ENCODE results near the gene SELENOO. TPM values are rescaled to one million over a fixed set of nuclear protein-coding genes. Genes with fewer than 3 reads are reported as not detected.

The SELENOO gene
- total RNA-seq, 2 experiments from 2014 or later, result 34.0 to 44.2 TPM

DNA sequence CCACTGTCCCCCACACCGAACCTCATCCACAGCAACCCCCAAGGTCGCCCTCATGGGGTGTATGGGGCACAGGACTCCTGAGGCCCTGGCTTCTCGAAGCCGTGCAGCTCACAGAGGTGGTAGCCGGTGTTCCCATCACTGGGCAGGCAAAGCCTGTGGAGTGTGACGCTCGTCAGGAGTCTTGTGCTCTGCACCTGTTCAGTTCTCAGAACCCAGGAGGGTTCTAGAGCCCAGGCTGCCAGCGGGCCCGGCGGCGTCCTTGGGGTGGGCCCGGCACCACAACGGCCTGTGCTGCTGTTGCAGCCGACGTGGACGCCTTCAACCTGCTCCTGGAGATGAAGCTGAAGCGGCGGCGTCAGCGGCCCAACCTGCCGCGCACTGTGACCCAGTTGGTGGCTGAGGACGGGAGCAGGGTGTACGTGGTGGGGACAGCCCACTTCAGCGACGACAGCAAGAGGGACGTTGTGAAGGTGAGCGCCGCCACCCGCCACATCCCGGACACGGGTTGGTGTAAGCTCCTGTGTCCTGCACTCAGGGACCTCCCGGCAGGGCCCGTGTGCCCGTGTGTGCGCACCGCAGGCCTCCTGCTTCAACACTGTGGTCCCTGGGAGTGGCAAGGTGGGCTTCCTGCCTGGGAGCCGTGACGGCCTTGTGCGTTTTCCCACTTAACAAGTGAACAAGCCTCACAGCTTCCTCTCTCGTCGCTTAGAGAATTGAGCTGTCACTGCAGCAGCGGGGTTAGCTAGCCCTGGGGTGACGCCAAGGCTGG lies 6.6 kb upstream of the SELENOO start:
- intact Hi-C loops (cut with micrococcal nuclease; ENCODE audit: unreplicated experiment), result loop anchor here (5.0 kb wide), 3 partner anchors 123 to 278 kb away; no protein-coding TSS in a partner anchor
- no TSS peak for BruUV-seq (replicated peaks)
- POLR2A ChIA-PET, result no interaction called here
- peaks cover 51% of the 10 kb centered on the region for H3K4me1 ChIP-seq (ENCODE audit: insufficient read depth, low read length, poor library complexity, severe bottlenecking)
- peaks cover 18% of the 10 kb centered on the region; the same call in 1 of the 2 replicates for H3K79me2 ChIP-seq (ENCODE audit: insufficient read depth, low read depth, low read length)
- no peaks in the 10 kb centered on the region for H3K9me3 ChIP-seq (ENCODE audit: low read length)
- no peak overlapping the region; the same call in 1 of the 2 replicates for H3K4me2 ChIP-seq (ENCODE audit: low read length)
- TF ChIP-seq EZH2phosphoT487 (IDR thresholded peaks at IDR 0.05; ENCODE audit: borderline replicate concordance, low read depth, low read length), result no peak
- TF ChIP-seq, protein P1, sequence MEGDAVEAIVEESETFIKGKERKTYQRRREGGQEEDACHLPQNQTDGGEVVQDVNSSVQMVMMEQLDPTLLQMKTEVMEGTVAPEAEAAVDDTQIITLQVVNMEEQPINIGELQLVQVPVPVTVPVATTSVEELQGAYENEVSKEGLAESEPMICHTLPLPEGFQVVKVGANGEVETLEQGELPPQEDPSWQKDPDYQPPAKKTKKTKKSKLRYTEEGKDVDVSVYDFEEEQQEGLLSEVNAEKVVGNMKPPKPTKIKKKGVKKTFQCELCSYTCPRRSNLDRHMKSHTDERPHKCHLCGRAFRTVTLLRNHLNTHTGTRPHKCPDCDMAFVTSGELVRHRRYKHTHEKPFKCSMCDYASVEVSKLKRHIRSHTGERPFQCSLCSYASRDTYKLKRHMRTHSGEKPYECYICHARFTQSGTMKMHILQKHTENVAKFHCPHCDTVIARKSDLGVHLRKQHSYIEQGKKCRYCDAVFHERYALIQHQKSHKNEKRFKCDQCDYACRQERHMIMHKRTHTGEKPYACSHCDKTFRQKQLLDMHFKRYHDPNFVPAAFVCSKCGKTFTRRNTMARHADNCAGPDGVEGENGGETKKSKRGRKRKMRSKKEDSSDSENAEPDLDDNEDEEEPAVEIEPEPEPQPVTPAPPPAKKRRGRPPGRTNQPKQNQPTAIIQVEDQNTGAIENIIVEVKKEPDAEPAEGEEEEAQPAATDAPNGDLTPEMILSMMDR (conservative IDR thresholded peaks at IDR 0.05; ENCODE audit: low read length), result no peak
- no peak overlapping the region for H2AFZ ChIP-seq (ENCODE audit: low read length)
- H3K4me3 ChIP-seq (ENCODE audit: low read depth, low read length, poor library complexity, severe bottlenecking), result no peak overlapping the region
- no peaks in the 10 kb centered on the region for H3K9me2 ChIP-seq (ENCODE audit: insufficient read depth, low read length)
- peak overlapping the region; percentile 99 for H3K27ac ChIP-seq (ENCODE audit: low read depth, low read length, poor library complexity, severe bottlenecking)
- peaks cover 60% of the 10 kb centered on the region for H3K36me3 ChIP-seq (ENCODE audit: insufficient read depth, low read length)
- no peak for DNase-seq (ENCODE audit: low spot score)
- H4K20me1 ChIP-seq (ENCODE audit: insufficient read depth, low read length), result no peaks in the 10 kb centered on the region
- CTCF ChIA-PET (ENCODE audit: unreplicated experiment), result no interaction called here

DNA sequence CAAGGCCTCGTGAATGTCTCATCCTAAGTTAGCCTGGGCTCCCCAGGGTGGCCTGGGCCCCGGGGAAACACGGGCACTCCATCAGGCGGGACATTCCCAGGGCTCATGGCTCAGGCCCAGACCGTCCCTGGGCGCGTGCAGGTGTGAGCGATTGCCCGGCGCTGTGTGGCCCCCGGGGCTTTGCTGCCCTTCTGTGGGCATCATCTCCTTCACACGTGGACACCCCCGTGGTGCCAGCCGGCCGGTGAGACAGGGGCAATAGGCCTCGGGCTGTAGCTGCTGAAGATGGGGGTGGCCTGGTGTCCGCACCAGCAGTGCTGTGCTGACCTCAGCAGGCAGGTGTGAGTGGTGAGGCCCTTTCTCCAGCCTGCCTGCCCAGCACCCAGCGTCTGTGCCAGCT lies 4.6 kb upstream of the SELENOO start:
- no peak overlapping the region for H3K4me2 ChIP-seq (ENCODE audit: low read length)
- no peaks in the 10 kb centered on the region for H3K9me2 ChIP-seq (ENCODE audit: insufficient read depth, low read length)
- no peak for DNase-seq (ENCODE audit: low spot score)
- no TSS peak for BruUV-seq (replicated peaks)
- TF ChIP-seq, protein P1 (conservative IDR thresholded peaks at IDR 0.05; ENCODE audit: low read length), result no peak
- TF ChIP-seq EZH2phosphoT487 (IDR thresholded peaks at IDR 0.05; ENCODE audit: borderline replicate concordance, low read depth, low read length), result no peak
- H3K4me1 ChIP-seq (ENCODE audit: insufficient read depth, low read length, poor library complexity, severe bottlenecking), result peaks cover 41% of the 10 kb centered on the region
- ChIA-PET POLR2A (no interaction called here), CTCF (ENCODE audit: unreplicated experiment) (no interaction called here)
- H2AFZ ChIP-seq (ENCODE audit: low read length), result no peak overlapping the region
- H4K20me1 ChIP-seq (ENCODE audit: insufficient read depth, low read length), result no peaks in the 10 kb centered on the region
- H3K36me3 ChIP-seq (ENCODE audit: insufficient read depth, low read length), result peaks cover 65% of the 10 kb centered on the region
- intact Hi-C loops (cut with micrococcal nuclease; ENCODE audit: unreplicated experiment), result no loop called here
- H3K79me2 ChIP-seq (ENCODE audit: insufficient read depth, low read depth, low read length), result peaks cover 18% of the 10 kb centered on the region; the same call in 1 of the 2 replicates
- H3K27ac ChIP-seq (ENCODE audit: low read depth, low read length, poor library complexity, severe bottlenecking), result no peak overlapping the region
- H3K4me3 ChIP-seq (ENCODE audit: low read depth, low read length, poor library complexity, severe bottlenecking), result no peak overlapping the region
- H3K9me3 ChIP-seq (ENCODE audit: low read length), result no peaks in the 10 kb centered on the region

All from OCI-LY7 (cell line).